Lower leg skin (tissue), 3 donors: ENCODE measurements around the gene KLHL34.

Experiments
- POLR2A ChIP-seq, 2 donors: fragments of 450-650 bp; IDR thresholded peaks; one replicate each; pipeline ENCODE4 v1.6.1; 2016 to 2017; ENCODE audit warnings: antibody characterized with exemption in 2 of 2, mild to moderate bottlenecking in 1 of 2, moderate library complexity in 1 of 2
- TF ChIP-seq, protein P1 (sequence below), 3 donors: fragments of 450-650 bp; IDR thresholded peaks; one replicate each; pipeline ENCODE4 v1.5.1; 2016; ENCODE audit warnings: antibody characterized with exemption in 3 of 3, mild to moderate bottlenecking in 3 of 3, moderate library complexity in 2 of 3

DNA sequence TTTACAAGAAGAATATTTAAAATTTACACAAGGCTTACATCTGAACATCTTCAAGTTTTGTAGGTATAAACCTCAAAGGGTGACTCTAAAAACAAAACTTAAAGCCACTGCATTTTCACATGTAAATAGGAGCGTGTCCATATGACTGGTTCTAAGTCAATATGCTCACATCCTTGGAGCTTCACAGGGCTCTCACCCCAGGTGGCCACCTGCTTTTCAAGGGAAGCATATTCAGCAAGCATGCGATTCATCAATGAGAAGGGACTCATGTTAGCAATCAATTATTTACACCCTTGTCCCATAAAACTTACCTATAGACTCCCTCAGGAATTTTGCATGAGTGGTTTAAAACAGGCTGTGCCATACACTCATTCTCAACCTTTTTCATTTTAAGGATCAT, 17.8 kb upstream of the KLHL34 start:
- TF ChIP-seq, protein P1, sequence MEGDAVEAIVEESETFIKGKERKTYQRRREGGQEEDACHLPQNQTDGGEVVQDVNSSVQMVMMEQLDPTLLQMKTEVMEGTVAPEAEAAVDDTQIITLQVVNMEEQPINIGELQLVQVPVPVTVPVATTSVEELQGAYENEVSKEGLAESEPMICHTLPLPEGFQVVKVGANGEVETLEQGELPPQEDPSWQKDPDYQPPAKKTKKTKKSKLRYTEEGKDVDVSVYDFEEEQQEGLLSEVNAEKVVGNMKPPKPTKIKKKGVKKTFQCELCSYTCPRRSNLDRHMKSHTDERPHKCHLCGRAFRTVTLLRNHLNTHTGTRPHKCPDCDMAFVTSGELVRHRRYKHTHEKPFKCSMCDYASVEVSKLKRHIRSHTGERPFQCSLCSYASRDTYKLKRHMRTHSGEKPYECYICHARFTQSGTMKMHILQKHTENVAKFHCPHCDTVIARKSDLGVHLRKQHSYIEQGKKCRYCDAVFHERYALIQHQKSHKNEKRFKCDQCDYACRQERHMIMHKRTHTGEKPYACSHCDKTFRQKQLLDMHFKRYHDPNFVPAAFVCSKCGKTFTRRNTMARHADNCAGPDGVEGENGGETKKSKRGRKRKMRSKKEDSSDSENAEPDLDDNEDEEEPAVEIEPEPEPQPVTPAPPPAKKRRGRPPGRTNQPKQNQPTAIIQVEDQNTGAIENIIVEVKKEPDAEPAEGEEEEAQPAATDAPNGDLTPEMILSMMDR (IDR thresholded peaks at IDR 0.05) = no peak
- TF ChIP-seq POLR2A (IDR thresholded peaks at IDR 0.05) = no peak
